Small intestine (tissue), 7 donors: Measurements from ENCODE around the gene LEMD1. TPM values are rescaled to one million over a fixed set of nuclear protein-coding genes. Genes with fewer than 3 reads are reported as not detected.
"Not testable (repeated sequence)": the region's sequence is repeated elsewhere in the genome, so short reads cannot be mapped to it uniquely, and the experiment has no call there.

Experiments used
- DNase-seq, 2 donors: peaks; one replicate each; pipeline versions ENCODE4 v3.0.0 to v3.0.0-alpha.2; 2013
- FAIRE-seq: peaks from 2 replicates; lab custom pipeline; 2012; peaks lifted over from hg19 to GRCh38; lab: Jason Lieb, UNC
- H3K27ac ChIP-seq, 3 donors: one replicate each; pipeline ENCODE4 v1.5.1; 2013; ENCODE audit warnings: low read length in 2 of 3, mild to moderate bottlenecking in 2 of 3, control low read depth in 1 of 3, inconsistent platforms in 1 of 3, low read depth in 1 of 3, moderate library complexity in 1 of 3
- H3K27me3 ChIP-seq, 3 donors: one replicate each; pipeline ENCODE4 v1.6.1; 2013; ENCODE audit warnings: low read length in 3 of 3, inconsistent platforms in 1 of 3; ENCODE audit not compliant: control insufficient read depth in 3 of 3, insufficient read depth in 3 of 3
- H3K36me3 ChIP-seq, 3 donors: one replicate each; pipeline ENCODE4 v1.6.1; 2013; ENCODE audit warnings: low read length in 3 of 3, inconsistent platforms in 1 of 3, low read depth in 1 of 3, mild to moderate bottlenecking in 1 of 3, moderate library complexity in 1 of 3; ENCODE audit not compliant: control insufficient read depth in 3 of 3, insufficient read depth in 2 of 3
- H3K4me1 ChIP-seq, 3 donors: one replicate each; pipeline ENCODE4 v1.6.1; 2013; ENCODE audit warnings: low read length in 2 of 3, inconsistent platforms in 1 of 3, low read depth in 1 of 3, mild to moderate bottlenecking in 1 of 3, moderate library complexity in 1 of 3; ENCODE audit not compliant: control insufficient read depth in 3 of 3, insufficient read depth in 2 of 3
- H3K4me3 ChIP-seq, 3 donors: one replicate each; pipeline ENCODE4 v1.5.1; 2013; ENCODE audit warnings: low read length in 3 of 3, control low read depth in 1 of 3, inconsistent platforms in 1 of 3, low read depth in 1 of 3, mild to moderate bottlenecking in 1 of 3, moderate library complexity in 1 of 3
- H3K9me3 ChIP-seq, 2 donors: one replicate each; pipeline ENCODE4 v1.6.1; 2013; ENCODE audit warnings: low read depth in 1 of 2, low read length in 1 of 2; ENCODE audit not compliant: control insufficient read depth in 2 of 2, insufficient read depth in 1 of 2
- WGBS, 3 donors: extraction: QIAGEN DNeasy Blood & Tissue Kit; methylation state at CpG; one replicate each; pipeline ENCODE4 v1.1.7; 2013; 5-methylcytosine and 5-hydroxymethylcytosine counted together
- polyA plus RNA-seq, 4 donors: library from polyadenylated mRNA; stranded (reverse) in 3 of 4; unstranded in 1 of 4; fragments of 200-250 nt in 3 of 4; fragments of 120-200 nt in 1 of 4; gene quantifications; one replicate each; pipeline versions ENCODE4 v1.2.1 to v1.2.3, GENCODE V29; 2013
- donor health status: healthy with polysubstance abuse.
- donor health status: control.
- donor health status: control.
- donor health status: Bipolar disorder and iron deficiency.
- donor health status: healthy.

LEMD1 gene
- polyA plus RNA-seq, 4 donors = 0.34 to 3.8 (median 0.79) TPM

- FAIRE-seq (no peak), DNase-seq (no peak)
- H3K9me3 ChIP-seq = no peaks in the 10 kb centered on the region
- H3K27me3 ChIP-seq = no peaks in the 10 kb centered on the region
- no peaks in the 10 kb centered on the region for H3K36me3 ChIP-seq
- H3K4me1 ChIP-seq = no peaks in the 10 kb centered on the region
- 55 to 83% (median 61%) methylated on average over 3 of the region's 3 CpGs for WGBS, 3 donors
- H3K27ac ChIP-seq = no peak overlapping the region
- H3K4me3 ChIP-seq = no peak overlapping the region
These were observed 52.1 kb downstream of the LEMD1 start for GRCh38 chr1:205369701-205370123.

GRCh38 chr1:205368478-205368877 is 53.4 kb downstream of the LEMD1 start:
- DNase-seq = no peak
- WGBS, 3 donors = 92 to 94% (median 94%) methylated on average over 6 of the region's 6 CpGs
- Histone ChIP-seq H3K27ac (no peak overlapping the region), H3K4me1 (no peaks in the 10 kb centered on the region), H3K27me3 (no peaks in the 10 kb centered on the region), H3K4me3 (no peak overlapping the region), H3K9me3 (no peaks in the 10 kb centered on the region), H3K36me3 (no peaks in the 10 kb centered on the region)
- no peak for FAIRE-seq

- Histone ChIP-seq H3K27ac (no peak overlapping the region), H3K27me3 (peaks cover 0 to 1% (median 0%) of the 10 kb centered on the region in 3 donors), H3K4me1 (no peaks in the 10 kb centered on the region), H3K36me3 (no peaks in the 10 kb centered on the region), H3K4me3 (no peak overlapping the region), H3K9me3 (no peaks in the 10 kb centered on the region)
- 10 to 39% (median 14%) methylated on average over 8 of the region's 8 CpGs for WGBS, 3 donors
- peak in 1 of 2 donors; percentile 67 for DNase-seq
- FAIRE-seq = no peak
These were observed 55.9 kb downstream of the LEMD1 start for GRCh38 chr1:205365945-205366463.

GRCh38 chr1:205365086-205365485 is 56.8 kb downstream of the LEMD1 start:
- H3K36me3 ChIP-seq, DNase-seq, H3K27ac ChIP-seq, H3K4me3 ChIP-seq, H3K4me1 ChIP-seq, H3K27me3 ChIP-seq, FAIRE-seq, H3K9me3 ChIP-seq: not testable (repeated sequence)
- WGBS, 3 donors = 82 to 87% (median 86%) methylated on average over 8 of the region's 8 CpGs

- H3K27ac ChIP-seq = no peak overlapping the region
- no peak for FAIRE-seq
- no peak overlapping the region for H3K4me3 ChIP-seq
- H3K4me1 ChIP-seq = peaks cover 0 to 2% (median 0%) of the 10 kb centered on the region in 3 donors
- H3K27me3 ChIP-seq = peaks cover 0 to 4% (median 0%) of the 10 kb centered on the region in 3 donors
- no peak for DNase-seq
- 78 to 82% (median 80%) methylated on average over 4 of the region's 4 CpGs for WGBS, 3 donors
- H3K9me3 ChIP-seq = no peaks in the 10 kb centered on the region
- H3K36me3 ChIP-seq = no peaks in the 10 kb centered on the region
These were observed 61.0 kb downstream of the LEMD1 start for GRCh38 chr1:205360891-205361290.

GRCh38 chr1:205359771-205360565 is 61.9 kb downstream of the LEMD1 start:
- FAIRE-seq = no peak
- no peaks in the 10 kb centered on the region for H3K9me3 ChIP-seq
- no peak for DNase-seq
- H3K36me3 ChIP-seq = no peaks in the 10 kb centered on the region
- 67 to 83% (median 70%) methylated on average over 11 of the region's 11 CpGs for WGBS, 3 donors
- peaks cover 2 to 3% (median 2%) of the 10 kb centered on the region in 3 donors for H3K4me1 ChIP-seq
- peaks cover 0 to 4% (median 0%) of the 10 kb centered on the region in 3 donors for H3K27me3 ChIP-seq
- peak overlapping the region in 1 of 3 donors; percentile 15 for H3K27ac ChIP-seq
- no peak overlapping the region for H3K4me3 ChIP-seq

- H3K9me3 ChIP-seq = no peaks in the 10 kb centered on the region
- H3K4me3 ChIP-seq = no peak overlapping the region
- no peaks in the 10 kb centered on the region for H3K36me3 ChIP-seq
- no peak overlapping the region for H3K27ac ChIP-seq
- peaks cover 0 to 4% (median 0%) of the 10 kb centered on the region in 3 donors for H3K27me3 ChIP-seq
- no peak for FAIRE-seq
- H3K4me1 ChIP-seq = peaks cover 2 to 6% (median 4%) of the 10 kb centered on the region in 3 donors
- no peak for DNase-seq
These were observed 63.3 kb downstream of the LEMD1 start for GRCh38 chr1:205358579-205358978.

GRCh38 chr1:205357567-205357966 is 64.3 kb downstream of the LEMD1 start:
- Histone ChIP-seq H3K27me3 (peaks cover 0 to 4% (median 0%) of the 10 kb centered on the region in 3 donors), H3K27ac (no peak overlapping the region), H3K4me1 (peaks cover 2 to 6% (median 4%) of the 10 kb centered on the region in 3 donors), H3K36me3 (no peaks in the 10 kb centered on the region), H3K4me3 (no peak overlapping the region), H3K9me3 (no peaks in the 10 kb centered on the region)
- no peak for FAIRE-seq
- 82 to 88% (median 86%) methylated on average over 3 of the region's 3 CpGs for WGBS, 3 donors
- DNase-seq = no peak
